ENCODE results near the gene ABI3BP.

The ABI3BP gene

GRCh38 chr3:100865442-100865841 lies 127.8 kb downstream of the ABI3BP start:
- TF ChIP-seq, protein P1, sequence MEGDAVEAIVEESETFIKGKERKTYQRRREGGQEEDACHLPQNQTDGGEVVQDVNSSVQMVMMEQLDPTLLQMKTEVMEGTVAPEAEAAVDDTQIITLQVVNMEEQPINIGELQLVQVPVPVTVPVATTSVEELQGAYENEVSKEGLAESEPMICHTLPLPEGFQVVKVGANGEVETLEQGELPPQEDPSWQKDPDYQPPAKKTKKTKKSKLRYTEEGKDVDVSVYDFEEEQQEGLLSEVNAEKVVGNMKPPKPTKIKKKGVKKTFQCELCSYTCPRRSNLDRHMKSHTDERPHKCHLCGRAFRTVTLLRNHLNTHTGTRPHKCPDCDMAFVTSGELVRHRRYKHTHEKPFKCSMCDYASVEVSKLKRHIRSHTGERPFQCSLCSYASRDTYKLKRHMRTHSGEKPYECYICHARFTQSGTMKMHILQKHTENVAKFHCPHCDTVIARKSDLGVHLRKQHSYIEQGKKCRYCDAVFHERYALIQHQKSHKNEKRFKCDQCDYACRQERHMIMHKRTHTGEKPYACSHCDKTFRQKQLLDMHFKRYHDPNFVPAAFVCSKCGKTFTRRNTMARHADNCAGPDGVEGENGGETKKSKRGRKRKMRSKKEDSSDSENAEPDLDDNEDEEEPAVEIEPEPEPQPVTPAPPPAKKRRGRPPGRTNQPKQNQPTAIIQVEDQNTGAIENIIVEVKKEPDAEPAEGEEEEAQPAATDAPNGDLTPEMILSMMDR (IDR thresholded peaks at IDR 0.05) = no peak
- H3K4me3 ChIP-seq (ENCODE audit: low read depth in 1 of 2, low read length in 1 of 2) = no peak overlapping the region

GRCh38 chr3:100864471-100865250 lies 128.6 kb downstream of the ABI3BP start:
- Histone ChIP-seq H3K27me3 (no peaks in the 10 kb centered on the region), H3K4me1 (ENCODE audit: control insufficient read depth in 1 of 2, insufficient read depth in 1 of 2, low read depth in 1 of 2, low read length in 1 of 2) (no peaks in the 10 kb centered on the region), H3K4me3 (ENCODE audit: low read depth in 1 of 2, low read length in 1 of 2) (no peak overlapping the region), H3K9me3 (no peaks in the 10 kb centered on the region), H3K27ac (no peak overlapping the region), H3K36me3 (no peaks in the 10 kb centered on the region)
- TF ChIP-seq, protein P1 (IDR thresholded peaks at IDR 0.05) = no peak

More at GRCh38 chr3:100865442-100865841, 127.8 kb downstream of the ABI3BP start:
- Histone ChIP-seq H3K4me1 (ENCODE audit: control insufficient read depth in 1 of 2, insufficient read depth in 1 of 2, low read depth in 1 of 2, low read length in 1 of 2) (no peaks in the 10 kb centered on the region), H3K36me3 (no peaks in the 10 kb centered on the region), H3K9me3 (no peaks in the 10 kb centered on the region), H3K27ac (no peak overlapping the region), H3K27me3 (no peaks in the 10 kb centered on the region)

GRCh38 chr3:100857863-100858262 lies 135.4 kb downstream of the ABI3BP start:
- no peaks in the 10 kb centered on the region for H3K9me3 ChIP-seq
- no peaks in the 10 kb centered on the region for H3K4me1 ChIP-seq (ENCODE audit: control insufficient read depth in 1 of 2, insufficient read depth in 1 of 2, low read depth in 1 of 2, low read length in 1 of 2)
- TF ChIP-seq, protein P1 (IDR thresholded peaks at IDR 0.05) = no peak
- H3K36me3 ChIP-seq = no peaks in the 10 kb centered on the region
- no peaks in the 10 kb centered on the region for H3K27me3 ChIP-seq
- H3K27ac ChIP-seq = no peak overlapping the region
- H3K4me3 ChIP-seq (ENCODE audit: low read depth in 1 of 2, low read length in 1 of 2) = no peak overlapping the region

GRCh38 chr3:100856821-100857220 lies 136.4 kb downstream of the ABI3BP start:
- TF ChIP-seq, protein P1 (IDR thresholded peaks at IDR 0.05) = no peak
- Histone ChIP-seq H3K27me3 (no peaks in the 10 kb centered on the region), H3K36me3 (no peaks in the 10 kb centered on the region), H3K4me3 (ENCODE audit: low read depth in 1 of 2, low read length in 1 of 2) (no peak overlapping the region), H3K27ac (no peak overlapping the region), H3K9me3 (no peaks in the 10 kb centered on the region), H3K4me1 (ENCODE audit: control insufficient read depth in 1 of 2, insufficient read depth in 1 of 2, low read depth in 1 of 2, low read length in 1 of 2) (no peaks in the 10 kb centered on the region)

- Histone ChIP-seq H3K27me3 (no peaks in the 10 kb centered on the region), H3K9me3 (no peaks in the 10 kb centered on the region), H3K4me1 (ENCODE audit: control insufficient read depth in 1 of 2, insufficient read depth in 1 of 2, low read depth in 1 of 2, low read length in 1 of 2) (no peaks in the 10 kb centered on the region), H3K27ac (no peak overlapping the region), H3K36me3 (no peaks in the 10 kb centered on the region), H3K4me3 (ENCODE audit: low read depth in 1 of 2, low read length in 1 of 2) (no peak overlapping the region)
- TF ChIP-seq, protein P1 (IDR thresholded peaks at IDR 0.05) = no peak
Measured at GRCh38 chr3:100852840-100853239, 140.4 kb downstream of the ABI3BP start.

Data from neutrophil (primary cell).